ENCODE measurements around the gene MTAP.
A peak's percentile ranks its signal among the peaks of the same experiment; 100 is the strongest.
"Not testable (repeated sequence)": the region's sequence is repeated elsewhere in the genome, so short reads cannot be mapped to it uniquely, and the experiment has no call there.

MTAP gene

GRCh38 chr9:21931428-21931827, 129.0 kb downstream of the MTAP start:
- no peak for DNase-seq

- DNase-seq: no peak
Observed at GRCh38 chr9:21933281-21933680, 130.8 kb downstream of the MTAP start.

DNA sequence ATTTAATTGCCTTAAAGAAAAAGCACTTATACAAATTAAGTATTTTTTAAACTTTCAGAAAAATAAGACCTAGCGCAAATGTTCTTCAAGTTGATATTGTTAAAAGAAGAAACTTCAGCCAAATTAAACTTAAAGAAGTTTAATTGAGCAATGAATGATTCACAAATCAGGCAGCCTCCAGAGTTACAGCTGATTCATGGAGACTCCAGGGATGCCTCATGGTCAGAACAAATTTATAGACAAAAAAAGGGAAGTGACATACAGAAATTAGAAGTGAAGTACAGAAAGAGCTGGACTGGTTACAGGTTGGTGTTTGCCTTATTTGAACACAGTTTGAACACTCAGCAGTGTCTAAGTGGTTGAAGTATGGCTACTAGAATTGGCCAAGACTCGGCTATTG, 131.4 kb downstream of the MTAP start:
- no peak for DNase-seq

- no peak for DNase-seq
Observed at GRCh38 chr9:21935631-21936030, 133.2 kb downstream of the MTAP start.

GRCh38 chr9:21936161-21936560, 133.7 kb downstream of the MTAP start:
- no peak for DNase-seq

GRCh38 chr9:21941337-21941995, 139.0 kb downstream of the MTAP start:
- no peak for DNase-seq

GRCh38 chr9:21943464-21943863, 141.0 kb downstream of the MTAP start:
- DNase-seq: no peak

- no peak for DNase-seq
Observed at GRCh38 chr9:21945606-21946005, 143.2 kb downstream of the MTAP start.

DNA sequence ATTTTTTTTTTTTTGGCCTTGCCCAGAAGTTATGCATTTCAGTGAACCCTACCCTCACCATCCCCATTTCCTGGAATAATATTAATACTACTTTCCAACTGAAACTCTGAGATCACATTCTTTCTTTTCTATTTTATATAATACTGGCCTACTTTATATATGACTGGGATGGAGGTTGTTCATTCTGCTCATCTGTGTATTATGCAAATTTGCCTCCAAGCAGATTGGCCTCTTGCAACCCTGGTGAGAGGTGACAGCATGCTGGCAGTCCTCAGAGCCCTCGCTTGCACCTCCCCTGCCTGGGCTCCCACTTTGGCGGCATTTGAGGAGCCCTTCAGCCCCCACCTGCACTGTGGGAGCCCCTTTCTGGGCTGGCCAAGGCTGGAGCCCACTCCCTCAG, 156.4 kb downstream of the MTAP start:
- no peak for DNase-seq

DNA sequence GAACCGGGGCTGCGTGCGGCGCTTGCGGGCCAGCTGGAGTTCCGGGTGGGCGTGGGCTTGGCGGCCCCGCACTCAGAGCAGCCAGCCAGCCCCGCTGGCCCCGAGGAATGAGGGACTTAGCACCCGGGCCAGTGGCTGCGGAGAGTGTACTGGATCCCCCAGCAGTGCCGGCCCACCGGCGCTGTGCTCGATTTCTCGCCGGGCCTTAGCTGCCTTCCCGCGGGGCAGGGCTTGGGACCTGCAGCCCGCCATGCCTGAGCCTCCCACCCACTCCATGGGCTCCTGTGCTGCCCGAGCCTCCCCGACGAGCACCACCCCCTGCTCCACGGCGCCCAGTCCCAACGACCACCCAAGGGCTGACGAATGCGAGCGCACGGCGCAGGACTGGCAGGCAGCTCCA, 156.8 kb downstream of the MTAP start:
- DNase-seq: not testable (repeated sequence)

- no peak for DNase-seq
Observed at GRCh38 chr9:21961569-21961968, 159.1 kb downstream of the MTAP start.

DNA sequence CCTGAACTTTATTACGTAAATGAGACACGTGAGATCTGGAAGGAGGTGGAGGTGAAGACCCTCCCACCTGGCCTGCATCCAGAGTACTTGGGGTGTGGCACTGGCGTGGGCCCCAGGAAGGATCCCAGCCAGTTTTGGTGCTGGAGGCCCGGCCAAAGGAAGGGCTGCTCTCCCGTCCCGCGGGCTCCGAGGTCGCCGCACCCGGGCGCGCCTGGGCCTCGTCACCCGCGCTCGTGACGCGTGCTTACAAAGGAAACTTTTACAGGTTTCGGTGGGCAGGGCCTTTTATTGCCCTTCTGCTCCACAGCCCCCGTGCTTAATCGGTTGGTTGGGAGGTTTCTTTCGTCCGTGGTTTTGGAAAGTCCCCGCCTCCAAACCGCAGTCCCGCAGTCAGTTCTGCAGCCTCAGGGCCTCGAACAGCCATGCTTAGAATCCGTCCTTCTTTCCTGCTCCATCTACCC, 162.5 kb downstream of the MTAP start:
- DNase-seq: peak; percentile 37

DNA sequence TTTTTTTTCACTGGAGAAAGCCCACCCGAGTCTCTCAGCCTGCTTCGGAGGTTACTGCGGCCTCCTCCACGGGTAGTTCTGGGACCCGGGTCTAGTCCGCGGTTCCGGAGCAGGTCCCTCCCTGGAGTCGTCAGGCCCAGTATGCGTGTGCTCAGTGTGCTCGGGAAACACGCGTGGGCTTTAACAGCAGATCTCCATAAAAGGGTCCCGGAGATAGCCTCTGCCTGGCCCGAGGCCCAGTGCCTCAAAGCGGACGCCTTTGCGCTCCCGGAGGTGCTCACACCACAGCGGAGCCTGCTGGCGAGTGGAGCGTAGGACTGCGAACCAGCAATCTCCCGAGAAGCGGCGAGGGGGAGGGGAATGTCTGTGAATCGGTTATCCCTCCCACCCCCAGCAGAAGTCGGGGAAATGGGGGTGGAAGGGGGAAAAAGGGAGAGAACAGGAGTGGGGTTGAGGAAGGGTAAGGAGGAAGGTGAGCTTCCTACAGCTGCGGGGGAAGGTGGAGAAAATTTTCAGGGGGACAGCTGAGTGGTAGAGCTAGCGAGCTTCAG, 163.0 kb downstream of the MTAP start:
- DNase-seq: no peak

- DNase-seq: no peak
Observed at GRCh38 chr9:21966140-21966851, 163.9 kb downstream of the MTAP start.

GRCh38 chr9:21967169-21967568, 164.7 kb downstream of the MTAP start:
- DNase-seq: no peak

GRCh38 chr9:21967702-21968101, 165.3 kb downstream of the MTAP start:
- no peak for DNase-seq

GRCh38 chr9:21968331-21969010, 166.0 kb downstream of the MTAP start:
- no peak for DNase-seq

DNA sequence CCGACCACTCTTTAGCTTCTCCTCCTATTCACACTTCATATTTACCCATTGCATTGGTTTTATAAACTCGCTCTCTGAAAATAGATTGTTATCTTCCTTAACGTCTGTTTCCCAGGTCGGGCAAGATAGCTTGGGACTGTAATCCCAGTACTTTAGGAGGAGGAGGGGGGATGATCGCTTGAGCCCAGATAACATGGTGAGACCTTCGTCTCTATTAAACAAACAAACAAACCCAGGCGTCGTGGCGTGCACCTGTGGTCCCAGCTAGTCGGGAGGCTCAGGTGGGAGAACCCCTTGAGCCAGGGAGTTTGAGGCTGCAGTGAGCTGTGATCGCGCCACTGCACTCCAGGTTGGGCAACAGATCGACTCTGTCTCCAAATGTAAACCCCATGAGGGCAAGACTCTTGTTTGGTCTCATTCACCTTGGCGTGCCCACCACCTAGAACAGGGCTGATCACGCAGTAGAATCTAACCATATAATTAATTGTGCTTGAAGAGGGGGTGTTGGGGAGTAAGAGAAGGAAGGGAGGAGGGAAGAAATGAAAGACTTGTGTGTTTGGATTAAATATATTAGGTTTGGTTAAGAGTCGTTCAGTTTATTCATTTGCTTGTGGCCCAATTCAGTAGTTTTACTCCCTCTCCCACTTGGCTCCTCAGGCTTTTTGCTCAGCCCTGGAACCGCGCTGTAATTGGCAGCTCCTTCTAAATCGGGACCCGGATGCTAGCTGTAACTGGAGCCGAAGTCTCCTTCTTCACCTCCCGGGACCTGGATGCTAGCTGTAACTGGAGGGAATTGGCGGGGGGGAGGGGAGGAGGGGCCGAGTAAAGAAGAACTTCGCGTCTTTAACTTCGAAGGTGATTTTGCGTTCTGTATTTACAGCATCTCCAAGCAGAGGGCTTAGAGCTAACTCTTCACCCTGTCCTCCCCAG, 166.8 kb downstream of the MTAP start:
- no peak for DNase-seq

DNA sequence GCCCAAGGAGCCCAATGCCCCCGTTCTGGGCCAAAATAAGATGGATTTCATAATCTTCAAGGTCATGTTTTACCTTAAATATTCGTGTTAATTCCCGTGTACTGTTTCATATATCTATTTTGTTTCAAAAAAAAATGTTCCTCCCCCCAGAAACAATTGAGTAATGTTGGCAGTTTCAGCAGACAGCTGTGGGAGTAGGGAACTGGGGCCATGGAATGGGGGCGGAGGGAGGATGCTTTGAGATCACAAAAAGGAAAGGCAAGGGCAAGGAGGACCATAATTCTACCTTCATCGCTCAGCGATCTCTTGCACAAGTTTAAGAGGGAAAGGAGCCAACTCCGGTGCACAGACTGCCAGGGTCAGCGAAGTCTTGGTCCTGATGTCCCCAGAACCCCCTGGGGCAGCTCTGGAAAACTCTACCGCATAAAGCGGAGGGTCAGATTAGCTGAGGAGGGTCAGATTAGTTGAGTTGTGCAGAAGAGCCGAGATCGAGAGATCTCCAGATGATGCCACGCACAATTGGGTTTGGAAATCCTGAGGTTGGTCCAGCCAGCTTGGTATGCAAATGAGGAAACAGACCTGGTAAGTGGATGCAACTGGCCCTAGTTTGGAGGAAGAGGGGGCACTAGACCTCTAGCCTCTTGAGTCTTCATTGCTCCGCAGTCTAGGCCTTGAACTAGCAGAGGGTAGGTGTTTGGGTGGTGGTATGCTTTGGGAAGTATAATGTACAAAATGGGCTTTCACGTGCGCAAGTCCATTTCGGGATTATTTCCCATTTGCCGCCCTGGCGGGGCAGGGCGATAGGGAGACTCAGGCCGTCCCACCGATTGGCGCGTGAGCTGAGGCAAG, 167.7 kb downstream of the MTAP start:
- DNase-seq: no peak

DNA sequence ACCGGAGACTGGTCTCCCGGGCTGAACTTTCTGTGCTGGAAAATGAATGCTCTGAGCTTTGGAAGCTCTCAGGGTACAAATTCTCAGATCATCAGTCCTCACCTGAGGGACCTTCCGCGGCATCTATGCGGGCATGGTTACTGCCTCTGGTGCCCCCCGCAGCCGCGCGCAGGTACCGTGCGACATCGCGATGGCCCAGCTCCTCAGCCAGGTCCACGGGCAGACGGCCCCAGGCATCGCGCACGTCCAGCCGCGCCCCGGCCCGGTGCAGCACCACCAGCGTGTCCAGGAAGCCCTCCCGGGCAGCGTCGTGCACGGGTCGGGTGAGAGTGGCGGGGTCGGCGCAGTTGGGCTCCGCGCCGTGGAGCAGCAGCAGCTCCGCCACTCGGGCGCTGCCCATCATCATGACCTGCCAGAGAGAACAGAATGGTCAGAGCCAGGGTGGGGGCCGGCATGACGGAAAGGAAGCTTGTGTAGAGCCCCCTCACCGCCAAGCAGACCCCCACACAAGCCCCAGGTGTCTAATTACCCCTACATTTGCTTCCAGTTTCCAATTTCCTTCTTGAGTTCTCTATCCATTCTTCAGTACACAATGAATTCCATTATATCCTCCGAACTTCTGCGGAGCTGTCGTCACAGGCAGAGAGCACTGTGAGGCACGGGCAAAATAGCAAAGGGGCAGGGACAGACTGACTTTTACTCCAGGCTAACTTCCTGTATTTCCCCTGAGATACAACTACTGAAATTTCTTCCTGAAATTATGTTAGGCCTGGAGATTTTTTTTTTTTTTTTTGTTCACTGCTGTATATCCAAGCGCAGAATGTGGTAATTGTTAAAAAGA, 168.6 kb downstream of the MTAP start:
- no peak for DNase-seq

- no peak for DNase-seq
Observed at GRCh38 chr9:21972361-21972760, 169.9 kb downstream of the MTAP start.

All from activated CD8-positive, alpha-beta memory T cell treated with anti-CD3 and anti-CD28 coated beads, Interleukin-2, amount 50 U/mL, for 4 hours (primary cell).